ENCODE data around the gene ATP8A2.

DNA sequence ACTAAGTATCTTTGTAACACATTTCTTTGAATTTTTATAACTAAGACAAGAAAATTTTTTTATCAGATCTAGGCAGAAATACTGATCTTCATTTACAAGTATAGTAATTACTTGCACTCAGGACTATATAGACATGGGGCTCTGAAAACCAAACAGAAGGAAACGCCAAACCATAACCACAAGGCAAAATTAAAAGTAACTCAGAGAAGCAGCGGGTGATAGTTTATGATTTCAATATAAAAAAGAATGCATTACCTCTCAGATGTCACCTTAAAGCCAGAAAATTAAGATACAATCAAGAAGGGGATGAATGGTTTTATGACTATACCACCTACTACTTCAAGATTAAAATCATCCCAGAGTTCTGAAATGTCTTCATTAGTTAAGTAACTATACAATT lies 673.4 kb downstream of the ATP8A2 start:
- TF ChIP-seq EZH2 (IDR thresholded peaks at IDR 0.05) (no peak), EZH2phosphoT487 (IDR thresholded peaks at IDR 0.05) (no peak)
- TF ChIP-seq, protein P1, sequence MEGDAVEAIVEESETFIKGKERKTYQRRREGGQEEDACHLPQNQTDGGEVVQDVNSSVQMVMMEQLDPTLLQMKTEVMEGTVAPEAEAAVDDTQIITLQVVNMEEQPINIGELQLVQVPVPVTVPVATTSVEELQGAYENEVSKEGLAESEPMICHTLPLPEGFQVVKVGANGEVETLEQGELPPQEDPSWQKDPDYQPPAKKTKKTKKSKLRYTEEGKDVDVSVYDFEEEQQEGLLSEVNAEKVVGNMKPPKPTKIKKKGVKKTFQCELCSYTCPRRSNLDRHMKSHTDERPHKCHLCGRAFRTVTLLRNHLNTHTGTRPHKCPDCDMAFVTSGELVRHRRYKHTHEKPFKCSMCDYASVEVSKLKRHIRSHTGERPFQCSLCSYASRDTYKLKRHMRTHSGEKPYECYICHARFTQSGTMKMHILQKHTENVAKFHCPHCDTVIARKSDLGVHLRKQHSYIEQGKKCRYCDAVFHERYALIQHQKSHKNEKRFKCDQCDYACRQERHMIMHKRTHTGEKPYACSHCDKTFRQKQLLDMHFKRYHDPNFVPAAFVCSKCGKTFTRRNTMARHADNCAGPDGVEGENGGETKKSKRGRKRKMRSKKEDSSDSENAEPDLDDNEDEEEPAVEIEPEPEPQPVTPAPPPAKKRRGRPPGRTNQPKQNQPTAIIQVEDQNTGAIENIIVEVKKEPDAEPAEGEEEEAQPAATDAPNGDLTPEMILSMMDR (IDR thresholded peaks at IDR 0.05), result no peak

All from neural progenitor cell (in vitro differentiated cells).